ENCODE data around the gene CDK5RAP3.
A peak's percentile ranks its signal among the peaks of the same experiment; 100 is the strongest.

Gene CDK5RAP3

DNA sequence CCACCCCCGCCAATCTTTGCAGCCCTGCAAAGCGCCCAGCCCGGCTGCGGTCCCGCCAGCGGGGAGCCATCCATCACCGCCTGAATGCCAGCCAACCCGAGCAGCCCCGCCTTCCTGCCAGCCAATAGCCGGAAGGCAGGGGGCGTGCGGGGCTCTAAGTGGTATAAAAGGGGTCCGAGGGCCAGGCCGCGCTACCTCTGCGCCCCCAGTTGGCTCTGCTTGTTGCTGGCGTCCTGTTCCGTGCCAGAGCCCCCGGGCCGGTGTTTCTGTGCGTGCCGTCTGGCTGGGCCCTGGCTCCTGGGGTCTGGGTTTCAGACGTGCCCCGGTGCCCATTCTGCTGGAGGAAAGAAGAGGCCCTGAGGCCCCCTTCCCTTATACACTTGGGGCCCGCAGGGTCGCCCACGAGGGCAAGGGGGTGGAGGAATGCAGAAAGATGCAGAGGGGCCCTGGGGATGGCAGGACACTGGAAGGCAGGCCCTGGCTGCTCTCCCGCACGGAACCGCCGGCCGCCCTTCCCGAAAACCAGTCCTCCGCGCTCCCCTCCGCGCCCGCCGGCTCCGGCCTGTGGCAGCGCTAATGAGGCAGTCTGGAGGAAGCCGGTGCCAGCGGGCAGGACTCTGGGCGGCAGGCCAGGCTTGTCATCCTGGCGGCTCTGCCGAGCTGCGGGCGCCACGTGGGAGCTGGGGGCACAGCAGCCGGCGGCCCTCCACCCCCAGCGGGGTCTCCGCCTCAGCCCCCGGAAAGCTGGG is 52.7 kb downstream of the CDK5RAP3 start:
- no peak for DNase-seq (ENCODE audit: low read depth in 1 of 2, low spot score in 1 of 2)

- no peak for DNase-seq (ENCODE audit: low read depth in 1 of 2, low spot score in 1 of 2)
Measured at GRCh38 chr17:48024149-48025039, 53.5 kb downstream of the CDK5RAP3 start.

DNA sequence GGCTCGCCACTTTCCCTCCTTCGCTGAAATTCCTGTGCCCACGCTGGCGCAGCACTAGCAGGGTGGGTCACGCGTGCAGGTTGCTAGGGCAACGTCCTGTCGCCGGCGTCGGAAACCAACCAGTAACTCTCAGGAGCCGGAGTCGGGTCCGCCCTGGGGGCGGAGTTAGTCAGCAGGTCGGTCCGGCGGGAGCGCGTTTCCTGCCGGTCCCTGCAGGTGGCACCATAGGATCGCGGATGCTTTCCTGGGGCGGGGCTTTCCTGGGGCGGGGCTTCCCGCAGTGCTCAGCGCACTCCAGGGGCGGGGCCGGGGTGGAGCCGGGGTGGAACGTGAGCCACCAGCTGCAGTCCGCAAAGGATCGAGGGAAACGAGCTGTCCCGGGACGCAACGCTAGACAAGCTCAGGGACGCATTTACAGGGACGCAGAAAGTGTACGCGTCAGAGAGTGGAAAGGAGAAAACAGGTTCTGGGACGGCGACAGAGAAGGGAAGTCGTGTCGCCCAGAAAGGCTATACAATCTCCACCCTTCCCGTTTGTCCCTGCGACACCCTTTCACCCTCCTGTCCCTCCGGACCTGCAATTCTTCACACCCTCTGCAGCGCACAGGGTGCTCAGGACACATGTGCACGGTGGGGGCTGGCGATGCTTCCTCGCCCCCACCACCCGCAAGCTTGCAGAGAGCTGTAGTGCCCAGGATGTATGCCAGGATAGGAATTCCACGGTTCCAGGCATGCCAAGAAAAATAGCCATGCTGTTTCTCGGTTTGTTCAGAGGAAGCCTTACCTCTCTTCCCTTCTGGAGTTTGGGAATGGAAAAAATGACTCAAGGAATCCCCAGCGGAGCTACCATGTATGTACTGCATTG is 54.4 kb downstream of the CDK5RAP3 start:
- peak; percentile 96 to 97 for DNase-seq (ENCODE audit: low read depth in 1 of 2, low spot score in 1 of 2)

DNA sequence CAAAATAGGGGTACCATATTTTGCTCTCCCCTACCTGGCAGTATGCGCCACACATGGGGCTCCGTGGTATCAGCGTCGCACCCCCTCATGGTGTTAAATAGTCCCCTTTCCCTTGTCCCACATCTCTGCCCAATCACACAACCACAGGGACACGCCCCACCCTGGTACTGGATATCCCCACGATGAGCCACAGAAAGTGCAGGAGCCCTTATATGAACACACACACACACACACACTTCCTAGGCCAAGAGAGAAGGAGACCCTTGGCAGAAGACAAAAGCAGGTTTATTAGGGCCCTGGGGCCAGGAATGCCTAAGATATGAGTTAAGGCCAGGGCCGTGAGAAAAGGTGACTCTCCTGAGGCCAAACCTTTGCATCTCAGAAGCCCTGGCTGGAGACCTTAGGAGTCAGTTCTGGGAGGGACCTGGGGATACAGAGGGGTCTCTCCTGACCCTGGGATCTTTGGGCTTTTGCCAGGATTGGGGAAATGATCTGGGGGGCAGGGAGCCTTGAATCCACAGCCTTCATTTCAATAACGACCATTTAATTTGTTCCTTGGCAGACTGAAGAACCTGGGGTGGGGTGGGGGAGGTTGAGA is 55.1 kb downstream of the CDK5RAP3 start:
- DNase-seq (ENCODE audit: low read depth in 1 of 2, low spot score in 1 of 2): no peak

DNA sequence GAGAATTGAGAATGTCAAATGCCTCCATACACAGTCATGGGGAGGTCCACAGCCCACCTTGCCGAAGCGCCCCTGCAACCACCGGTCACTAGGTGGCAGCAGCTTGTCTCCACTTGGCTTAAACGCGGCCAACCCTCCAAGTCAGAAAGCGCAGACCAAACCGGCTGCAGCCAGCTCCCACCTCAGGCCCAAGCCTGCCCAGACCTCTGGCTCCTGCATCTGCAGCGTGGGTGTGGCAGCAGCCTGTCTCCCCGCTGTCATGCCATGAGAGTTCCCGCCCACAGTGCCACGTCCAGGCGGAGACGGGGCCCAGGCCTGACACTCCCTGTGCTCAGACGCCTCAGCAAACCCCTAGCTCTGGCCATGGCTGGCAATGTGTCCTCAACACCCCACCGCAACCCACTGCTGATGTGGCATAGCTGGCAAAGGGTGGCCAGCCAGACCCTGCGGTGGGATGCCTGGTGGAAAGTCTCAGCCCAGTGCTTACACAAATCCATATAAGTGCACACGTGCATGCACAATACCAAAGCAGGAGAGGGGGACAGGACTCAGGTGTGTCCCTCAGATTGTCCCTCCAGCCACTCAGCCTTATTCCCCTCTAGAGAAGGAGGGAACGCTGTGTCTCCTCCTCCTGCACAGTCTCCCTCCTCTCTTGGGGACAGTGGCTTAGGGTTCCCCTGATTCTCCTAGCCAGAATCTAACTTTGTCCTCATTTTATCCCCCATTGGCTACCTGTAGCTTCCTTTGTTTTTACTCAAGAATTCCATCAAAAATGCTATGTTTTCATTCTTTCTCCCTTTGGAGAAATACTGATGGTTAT is 55.8 kb downstream of the CDK5RAP3 start:
- DNase-seq (ENCODE audit: low read depth in 1 of 2, low spot score in 1 of 2): peak in 1 of 2 donors; percentile 60

DNA sequence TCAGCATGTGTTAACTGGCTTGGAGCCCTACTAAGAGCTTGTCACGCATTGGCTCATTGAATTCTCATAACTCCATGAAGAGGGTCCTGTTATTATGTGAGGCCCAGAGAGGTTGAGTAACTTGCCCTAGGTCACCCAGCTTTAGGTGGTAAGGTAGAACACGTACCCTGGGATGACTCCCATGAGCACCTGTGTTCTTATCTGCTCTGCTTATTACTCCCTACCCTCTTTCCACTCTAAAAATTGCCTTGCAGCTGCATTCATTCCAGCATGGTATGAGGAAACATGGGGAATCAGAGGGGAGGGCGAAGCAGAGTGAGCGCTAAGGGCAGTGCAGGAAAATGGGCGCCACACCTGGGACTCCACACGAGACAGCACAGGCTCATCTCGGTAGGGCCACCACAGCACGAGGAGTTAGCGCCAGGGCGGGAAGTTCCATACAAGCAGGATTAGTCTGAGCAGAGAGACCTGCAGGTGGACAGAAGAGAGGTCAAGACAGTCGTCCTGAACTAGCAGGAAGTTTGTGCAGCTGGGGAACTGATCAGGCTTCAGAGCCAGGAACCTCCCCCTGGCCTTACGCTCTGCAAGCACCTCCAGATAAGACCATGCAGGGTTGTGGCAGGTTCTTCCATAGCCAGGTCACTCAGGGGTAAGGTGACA is 56.5 kb downstream of the CDK5RAP3 start:
- no peak for DNase-seq (ENCODE audit: low read depth in 1 of 2, low spot score in 1 of 2)

DNA sequence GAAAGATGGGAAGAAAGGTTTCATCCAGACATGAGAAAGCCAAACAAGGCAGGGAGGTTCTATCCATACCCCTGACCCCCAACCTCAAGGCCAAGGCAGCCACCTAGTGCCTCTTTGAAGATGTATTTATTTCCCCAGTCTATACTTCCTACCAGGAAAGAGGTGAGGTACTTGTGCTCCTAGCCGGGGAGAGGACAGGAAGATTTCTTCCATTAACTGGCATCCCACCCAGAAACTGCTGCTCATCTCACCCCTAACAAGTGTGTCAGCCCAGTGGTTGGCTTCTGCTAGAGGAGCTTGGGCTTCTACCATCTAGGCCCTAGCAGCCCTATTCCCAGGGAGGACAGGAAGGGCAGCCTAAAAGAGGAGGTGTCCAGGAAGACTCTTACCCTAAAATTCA is 57.8 kb downstream of the CDK5RAP3 start:
- DNase-seq (ENCODE audit: low read depth in 1 of 2, low spot score in 1 of 2): no peak

DNA sequence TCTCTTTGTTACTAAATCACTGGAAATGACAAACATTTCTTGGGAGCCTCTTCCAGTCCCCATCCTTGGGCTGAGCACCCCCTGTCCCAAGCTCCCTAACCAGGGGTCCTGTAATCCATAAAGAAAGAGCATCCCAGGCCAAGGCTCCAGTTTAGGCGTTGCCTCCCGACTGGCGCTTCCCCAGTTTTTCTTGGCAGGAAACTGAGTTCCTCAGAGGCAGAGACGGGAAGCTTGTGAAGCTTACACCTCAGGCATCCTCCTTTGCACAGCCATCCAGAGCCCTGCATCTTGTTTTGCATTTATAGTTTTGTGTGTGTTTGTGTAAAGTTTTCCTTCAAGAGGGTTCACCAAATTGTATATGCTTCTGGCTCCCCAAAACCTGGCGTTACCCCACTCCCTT is 59.6 kb downstream of the CDK5RAP3 start:
- DNase-seq (ENCODE audit: low read depth in 1 of 2, low spot score in 1 of 2): no peak

Data from stimulated activated CD4-positive, alpha-beta T cell treated with anti-CD3 and anti-CD28 coated beads, Interleukin-15, amount 100 ng/mL, for 1 hour (primary cell).